Glomerular visceral epithelial cell (primary cell): ENCODE data around the gene SH3GL2.
A peak's percentile ranks its signal among the peaks of the same experiment; 100 is the strongest.

Experiments
- DNase-seq: peaks from one replicate; pipeline ENCODE4 v3.0.0-alpha.2; 2016; ENCODE audit errors: extremely low spot score

SH3GL2 gene

DNA sequence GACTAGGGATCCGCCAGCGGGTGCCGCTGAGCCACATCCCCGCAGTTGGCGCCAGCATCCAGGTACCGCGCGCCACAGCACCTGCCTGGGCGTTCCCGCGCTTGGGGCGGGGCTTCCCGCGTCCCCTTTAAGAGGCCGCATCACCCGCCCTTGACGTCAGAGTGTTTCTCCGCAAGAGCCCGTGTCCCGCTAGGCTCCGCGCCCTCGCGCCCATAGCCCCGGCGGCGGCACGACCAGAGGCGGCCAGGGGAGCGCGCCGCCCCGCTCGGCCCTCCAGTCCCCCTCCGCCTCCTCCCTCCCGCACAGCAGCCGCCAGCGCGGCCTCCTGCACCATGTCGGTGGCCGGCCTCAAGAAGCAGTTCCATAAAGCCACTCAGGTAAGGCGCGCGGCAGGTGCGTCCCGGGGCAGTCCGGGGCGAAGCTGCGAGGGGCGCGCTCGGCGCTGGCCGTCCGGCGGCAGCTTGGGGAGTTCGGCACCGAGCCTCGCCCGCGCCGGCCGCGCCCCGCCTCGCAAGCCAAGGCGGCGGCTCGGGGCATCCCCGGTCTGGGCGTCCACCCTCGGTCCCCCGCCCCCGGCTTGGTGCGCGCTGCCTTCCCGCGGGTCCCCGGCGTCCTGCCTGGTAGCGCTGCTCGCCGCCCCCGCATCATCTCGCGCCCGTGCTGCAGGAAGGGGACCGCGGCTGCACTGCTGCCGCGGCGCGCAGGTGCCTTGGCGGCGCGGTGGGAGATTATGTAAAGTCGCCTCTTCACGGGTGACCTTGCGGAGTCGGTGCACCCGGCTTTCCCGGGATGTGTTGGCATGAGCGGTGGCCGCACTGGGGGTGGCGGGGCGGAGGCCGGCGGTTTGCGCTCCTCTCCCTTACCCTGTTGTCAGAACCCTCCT lies at the start of gene SH3GL2:
Gene SH3GL2 (plus strand): TSS at position 156 of the 883 bp plus-strand sequence.
- DNase-seq = peak; percentile 11

GRCh38 chr9:17531642-17532254 lies 47.1 kb upstream of the SH3GL2 start:
- peak; percentile 47 for DNase-seq

- no peak for DNase-seq
Observed at GRCh38 chr9:17532461-17532860, 46.4 kb upstream of the SH3GL2 start.

DNA sequence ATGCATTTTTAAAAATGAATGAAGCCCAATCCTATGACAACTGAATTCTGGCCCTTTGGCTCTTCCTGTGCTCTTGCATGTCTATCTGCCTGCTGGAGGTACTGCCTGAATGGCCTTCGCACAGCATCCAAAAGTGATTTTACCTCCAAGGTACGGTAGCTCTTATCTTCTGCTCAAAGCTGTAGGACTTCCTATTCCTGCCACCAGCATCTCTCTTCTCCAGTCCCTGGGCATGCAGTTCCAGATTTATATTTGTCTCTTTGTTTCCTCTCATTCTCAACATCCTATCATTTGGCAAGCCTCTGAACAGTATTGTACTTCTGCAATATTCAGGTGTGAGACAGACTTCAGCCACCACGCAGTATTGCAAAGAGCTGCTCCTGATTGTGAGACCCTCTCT lies 43.7 kb upstream of the SH3GL2 start:
- no peak for DNase-seq

- no peak for DNase-seq
Observed at GRCh38 chr9:17536027-17536426, 42.8 kb upstream of the SH3GL2 start.

DNA sequence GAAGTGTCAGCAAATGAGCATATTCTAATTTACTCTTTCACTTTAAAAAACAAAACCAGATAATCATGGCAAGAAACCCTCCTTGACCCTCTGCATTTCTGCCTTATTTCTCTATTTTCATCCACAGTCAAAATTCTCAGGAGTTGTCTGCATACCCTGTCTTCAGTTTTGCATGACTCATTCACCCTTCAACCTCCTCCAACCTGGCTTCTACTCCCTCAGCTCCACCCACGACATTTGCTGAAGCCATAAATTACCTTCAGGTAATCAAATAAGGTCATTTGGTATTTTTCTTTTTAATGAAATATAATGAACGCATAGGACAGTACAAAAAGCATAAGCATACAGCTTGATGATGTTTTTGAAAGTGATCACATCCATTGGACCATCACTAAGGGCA lies 27.8 kb upstream of the SH3GL2 start:
- DNase-seq = no peak

- no peak for DNase-seq
Observed at GRCh38 chr9:17555362-17556054, 23.4 kb upstream of the SH3GL2 start.

DNA sequence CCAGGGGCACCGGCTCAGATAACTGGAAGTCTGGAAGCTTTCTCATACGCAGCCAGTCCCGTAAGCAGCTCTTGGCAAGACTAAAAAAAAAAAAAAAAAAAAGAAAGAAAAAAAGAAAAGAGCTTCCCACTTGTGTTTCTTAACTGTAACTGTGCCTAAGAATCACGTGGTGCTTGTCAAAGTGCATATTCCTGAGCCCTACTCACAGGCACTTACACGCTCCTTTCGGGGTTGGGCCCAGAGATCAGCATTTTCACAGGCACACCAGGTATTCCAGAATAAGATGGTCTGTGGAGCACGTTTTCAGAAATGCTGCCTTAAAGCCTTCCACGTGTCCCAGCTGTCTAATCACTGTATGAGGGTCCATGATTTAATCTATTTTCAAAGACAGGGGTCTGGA lies 22.6 kb upstream of the SH3GL2 start:
- no peak for DNase-seq

GRCh38 chr9:17556935-17557334 lies 21.9 kb upstream of the SH3GL2 start:
- no peak for DNase-seq

DNA sequence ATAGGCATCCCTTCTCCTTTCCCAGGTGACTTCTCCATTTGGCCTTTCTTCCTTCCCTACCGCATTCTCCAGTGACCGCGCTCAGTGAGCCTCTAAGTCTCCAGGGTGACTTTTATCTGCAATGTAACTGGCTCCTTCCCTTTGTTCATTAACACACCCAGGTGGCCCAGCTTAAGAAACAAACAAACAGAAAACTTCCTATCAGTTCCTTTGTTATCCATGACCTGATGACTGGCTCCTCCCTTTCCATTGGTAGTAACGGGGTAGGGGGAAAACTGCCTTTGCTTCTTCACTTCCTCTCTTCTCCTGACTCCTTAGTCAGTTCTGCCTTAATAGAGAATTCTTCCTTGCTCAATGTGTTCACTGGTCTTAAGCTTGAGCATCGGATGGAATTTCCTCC lies 7.0 kb upstream of the SH3GL2 start:
- DNase-seq = no peak

DNA sequence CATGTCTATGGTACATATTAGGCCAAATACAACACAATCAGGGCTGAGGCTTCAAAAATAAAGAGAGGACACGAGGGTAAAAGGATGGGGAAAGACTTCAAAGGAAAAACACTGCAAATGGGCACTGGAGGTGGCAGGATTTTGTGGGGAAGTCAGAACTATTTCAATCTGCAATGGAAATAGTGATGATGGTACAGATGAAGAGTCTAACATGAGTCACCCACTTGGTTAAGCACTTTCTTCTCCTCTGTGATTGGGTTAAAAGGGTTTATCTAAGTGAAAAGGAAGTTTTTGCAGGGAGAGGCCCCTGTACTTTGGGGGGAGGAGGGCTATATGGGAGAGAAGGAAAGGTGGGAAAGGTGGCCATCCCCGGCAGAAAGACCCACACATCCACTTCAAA lies 4.5 kb upstream of the SH3GL2 start:
- DNase-seq = no peak

- DNase-seq = no peak
Observed at GRCh38 chr9:17578577-17578910, 322 bp upstream of the SH3GL2 start.

DNA sequence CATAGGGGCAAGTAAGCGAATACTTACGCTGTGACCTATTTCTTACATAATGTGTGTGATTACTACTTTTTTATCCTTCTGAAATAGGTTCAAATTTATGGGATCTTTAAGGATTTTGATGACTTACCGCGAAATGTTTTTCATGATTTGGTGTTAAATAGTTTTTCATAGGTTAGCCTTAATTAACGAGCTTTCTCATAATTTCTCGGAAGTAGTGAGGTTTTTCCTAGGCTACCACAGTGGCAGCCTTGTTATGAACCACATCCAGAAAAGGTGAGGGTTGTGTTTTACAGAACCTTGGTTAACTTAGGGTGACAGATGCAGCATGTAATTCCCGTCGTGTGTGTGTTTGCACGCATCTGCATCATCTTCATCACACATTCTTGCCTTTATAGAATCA lies 1.3 kb downstream of the SH3GL2 start:
- DNase-seq = no peak

GRCh38 chr9:17587113-17587512 lies 8.2 kb downstream of the SH3GL2 start:
- DNase-seq = no peak

- no peak for DNase-seq
Observed at GRCh38 chr9:17588395-17588794, 9.5 kb downstream of the SH3GL2 start.

- DNase-seq = no peak
Observed at GRCh38 chr9:17588941-17589340, 10.1 kb downstream of the SH3GL2 start.

DNA sequence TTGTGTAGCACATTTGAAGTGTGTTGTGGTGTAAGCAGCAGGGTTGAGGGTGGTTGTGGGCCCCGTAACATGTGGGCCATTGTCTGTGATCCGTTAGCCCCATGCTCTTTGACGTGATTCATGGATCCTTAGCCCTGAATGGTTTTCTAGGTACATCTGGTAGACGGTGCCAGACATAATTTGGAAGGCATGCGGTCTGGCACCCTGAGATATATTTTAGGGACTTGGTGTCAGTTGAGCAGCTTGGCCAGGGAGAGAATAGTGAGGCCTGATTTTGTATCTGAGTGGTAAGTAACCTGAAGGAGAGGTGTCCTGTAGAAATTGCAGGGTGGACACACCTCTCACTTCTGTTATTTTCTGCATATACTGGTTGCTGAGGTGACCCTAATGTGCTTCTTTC lies 10.9 kb downstream of the SH3GL2 start:
- no peak for DNase-seq

DNA sequence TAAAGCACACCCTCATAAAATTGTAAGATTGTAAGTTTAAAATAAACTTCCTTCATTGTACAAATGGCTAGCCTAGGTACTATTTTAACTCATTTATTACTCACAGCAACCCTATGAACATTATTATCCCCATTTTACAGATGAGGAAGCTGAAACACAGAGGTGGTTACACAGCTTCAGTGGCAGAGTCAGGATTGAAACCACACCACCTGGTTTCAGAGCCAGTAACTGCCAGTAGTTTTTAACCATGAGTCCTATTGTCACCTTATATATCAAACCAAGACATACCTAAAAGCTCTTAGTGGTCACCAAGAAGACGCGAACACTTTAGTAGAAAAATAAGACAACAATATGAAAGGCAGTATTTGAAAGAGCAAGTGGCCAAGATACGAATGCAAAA lies 16.1 kb downstream of the SH3GL2 start:
- DNase-seq = no peak

- DNase-seq = no peak
Observed at GRCh38 chr9:17597977-17598376, 19.1 kb downstream of the SH3GL2 start.

DNA sequence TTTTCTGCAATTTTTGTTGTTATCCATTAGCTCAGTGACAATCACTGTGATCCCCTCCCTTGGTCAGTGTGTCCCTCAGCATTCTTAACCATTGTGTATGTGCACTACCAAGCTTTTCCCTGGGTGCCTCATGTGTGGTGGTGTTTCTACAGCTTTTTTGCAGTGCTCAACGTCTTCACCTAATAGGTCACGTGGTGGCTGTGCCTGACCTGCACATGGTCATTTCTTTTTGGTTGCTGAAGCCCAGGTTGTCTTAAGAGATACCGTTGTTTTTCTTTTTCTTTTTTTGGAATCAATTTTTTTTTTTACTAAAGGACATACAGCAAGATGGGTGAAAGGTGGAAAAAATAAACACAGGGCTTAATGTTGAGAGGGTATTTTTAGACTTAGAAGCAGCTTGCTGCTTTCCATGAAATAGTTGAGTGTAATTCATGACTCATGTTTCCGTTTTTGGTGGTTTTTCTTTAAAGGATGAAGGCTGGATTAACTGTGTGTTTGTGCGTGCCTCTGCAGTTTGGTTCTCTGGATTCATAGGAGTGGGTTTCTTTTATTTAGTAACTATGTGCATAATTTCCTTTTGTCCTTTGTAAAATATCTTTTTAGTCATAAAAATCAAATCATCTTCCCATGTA lies 22.2 kb downstream of the SH3GL2 start:
- no peak for DNase-seq

- DNase-seq = no peak
Observed at GRCh38 chr9:17604556-17604955, 25.7 kb downstream of the SH3GL2 start.

- no peak for DNase-seq
Observed at GRCh38 chr9:17609312-17610005, 30.6 kb downstream of the SH3GL2 start.
